Dendritic cell treated with granulocyte-macrophage colony-stimulating factor and Interleukin-4, amounts not matched to agents 40 ng/mL and 50 ng/mL, for 4 days (primary cell): ENCODE data around the gene INPP4A.
"Not testable (repeated sequence)": the region's sequence is repeated elsewhere in the genome, so short reads cannot be mapped to it uniquely, and the experiment has no call there.

Experiments
- H3K27ac Mint-ChIP-seq: one replicate; pipeline ENCODE4 v1.8.0; 2022; ENCODE audit warnings: mild to moderate bottlenecking, mixed read lengths
- H3K27me3 Mint-ChIP-seq: one replicate; pipeline ENCODE4 v1.8.0; 2022; ENCODE audit warnings: mild to moderate bottlenecking, mixed read lengths
- H3K36me3 Mint-ChIP-seq: one replicate; pipeline ENCODE4 v1.8.0; 2022; ENCODE audit warnings: low read depth, mixed read lengths
- H3K4me1 Mint-ChIP-seq: one replicate; pipeline ENCODE4 v1.8.0; 2022; ENCODE audit warnings: low read depth, mixed read lengths
- H3K4me3 Mint-ChIP-seq: one replicate; pipeline ENCODE4 v1.8.0; 2022; ENCODE audit warnings: mild to moderate bottlenecking, moderate library complexity, mixed read lengths
- H3K9me3 Mint-ChIP-seq: one replicate; pipeline ENCODE4 v1.8.0; 2022; ENCODE audit warnings: mixed read lengths
- intact Hi-C: fragments of 100-400 bp; cut with micrococcal nuclease; formaldehyde crosslinking; loops from one replicate; pipeline ENCODE4 v1.15.0; 2022

Gene INPP4A

DNA sequence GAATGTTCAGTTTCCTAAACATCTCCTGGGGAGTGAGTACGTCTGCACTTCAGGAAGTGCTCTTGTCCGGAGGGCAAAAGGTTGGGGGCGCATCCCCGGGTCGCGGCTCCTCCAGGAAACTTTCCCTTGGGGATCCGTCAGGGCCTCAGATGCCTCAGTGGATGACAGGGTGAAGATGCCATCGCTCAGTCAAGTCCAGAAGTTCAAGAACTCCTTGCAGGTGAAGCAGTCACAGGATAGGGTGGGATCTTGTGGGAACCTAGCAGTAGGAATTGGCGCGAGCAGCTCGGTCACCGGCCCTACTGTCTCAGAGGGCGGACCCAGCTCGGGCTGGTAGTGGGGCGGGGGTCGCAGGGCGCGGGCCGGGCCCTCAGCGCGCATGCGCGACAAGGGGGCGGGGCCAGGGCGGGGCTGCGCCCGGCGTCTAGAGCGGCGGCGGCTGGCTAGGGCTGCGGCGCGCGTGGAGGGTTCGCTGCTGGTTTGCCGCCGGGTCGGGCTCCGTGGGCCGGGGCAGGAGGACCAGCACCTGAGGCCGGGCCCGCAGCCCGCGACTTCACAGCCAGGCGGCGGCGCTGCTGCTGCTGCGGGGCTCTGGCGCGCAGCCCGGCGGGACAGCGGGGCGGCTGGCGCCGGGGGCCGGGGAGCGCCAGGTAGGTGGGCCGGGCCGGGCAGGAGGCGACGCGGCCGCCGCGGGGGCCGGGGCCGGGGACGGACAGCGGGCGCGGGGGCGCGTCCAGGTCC is at the start of gene INPP4A:
Gene INPP4A (plus strand): TSS at position 423 of the 741 bp plus-strand sequence. CDS start 75,191 bp downstream, outside the sequence.
- peaks cover 38% of the 10 kb centered on the region for H3K4me1 Mint-ChIP-seq

DNA sequence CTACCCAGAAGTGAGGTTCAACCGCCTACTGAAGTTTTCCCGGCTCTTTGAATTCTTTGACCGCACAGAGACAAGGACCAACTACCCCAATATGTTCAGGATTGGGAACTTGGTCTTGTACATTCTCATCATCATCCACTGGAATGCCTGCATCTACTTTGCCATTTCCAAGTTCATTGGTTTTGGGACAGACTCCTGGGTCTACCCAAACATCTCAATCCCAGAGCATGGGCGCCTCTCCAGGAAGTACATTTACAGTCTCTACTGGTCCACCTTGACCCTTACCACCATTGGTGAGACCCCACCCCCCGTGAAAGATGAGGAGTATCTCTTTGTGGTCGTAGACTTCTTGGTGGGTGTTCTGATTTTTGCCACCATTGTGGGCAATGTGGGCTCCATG is 48.7 kb upstream of the INPP4A start:
- Mint-ChIP-seq H3K4me1 (no peaks in the 10 kb centered on the region), H3K4me3 (no peak overlapping the region), H3K36me3 (no peaks in the 10 kb centered on the region), H3K27ac (no peak overlapping the region), H3K27me3 (peaks cover 18% of the 10 kb centered on the region), H3K9me3 (no peaks in the 10 kb centered on the region)
- intact Hi-C loops, result no loop called here

More for the DNA sequence above, at the start of gene INPP4A:
- intact Hi-C loops, result loop anchor here (1.0 to 5.0 kb wide), 2 partner anchors 11 to 43 kb away; no protein-coding TSS in a partner anchor
- Mint-ChIP-seq H3K9me3 (peaks cover 6% of the 10 kb centered on the region), H3K4me3 (peak within 1 kb of the TSS; percentile 86), H3K27ac (peak within 1 kb of the TSS; percentile 84), H3K36me3 (peaks cover 5% of the 10 kb centered on the region), H3K27me3 (no peaks in the 10 kb centered on the region)

DNA sequence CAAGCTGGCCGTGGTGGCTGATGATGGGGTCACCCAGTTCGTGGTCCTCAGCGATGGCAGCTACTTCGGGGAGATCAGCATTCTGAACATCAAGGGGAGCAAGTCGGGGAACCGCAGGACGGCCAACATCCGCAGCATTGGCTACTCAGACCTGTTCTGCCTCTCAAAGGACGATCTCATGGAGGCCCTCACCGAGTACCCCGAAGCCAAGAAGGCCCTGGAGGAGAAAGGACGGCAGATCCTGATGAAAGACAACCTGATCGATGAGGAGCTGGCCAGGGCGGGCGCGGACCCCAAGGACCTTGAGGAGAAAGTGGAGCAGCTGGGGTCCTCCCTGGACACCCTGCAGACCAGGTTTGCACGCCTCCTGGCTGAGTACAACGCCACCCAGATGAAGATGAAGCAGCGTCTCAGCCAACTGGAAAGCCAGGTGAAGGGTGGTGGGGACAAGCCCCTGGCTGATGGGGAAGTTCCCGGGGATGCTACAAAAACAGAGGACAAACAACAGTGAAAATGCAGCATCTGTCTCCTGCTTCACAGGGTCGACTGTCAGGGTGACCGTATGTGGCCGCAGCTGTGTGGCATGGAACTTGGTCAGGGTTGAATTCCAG is 47.8 kb upstream of the INPP4A start:
- Mint-ChIP-seq H3K9me3 (no peaks in the 10 kb centered on the region), H3K36me3 (no peaks in the 10 kb centered on the region), H3K4me3 (no peak overlapping the region), H3K27ac (no peak overlapping the region), H3K4me1 (no peaks in the 10 kb centered on the region), H3K27me3 (peaks cover 26% of the 10 kb centered on the region)
- intact Hi-C loops, result no loop called here

DNA sequence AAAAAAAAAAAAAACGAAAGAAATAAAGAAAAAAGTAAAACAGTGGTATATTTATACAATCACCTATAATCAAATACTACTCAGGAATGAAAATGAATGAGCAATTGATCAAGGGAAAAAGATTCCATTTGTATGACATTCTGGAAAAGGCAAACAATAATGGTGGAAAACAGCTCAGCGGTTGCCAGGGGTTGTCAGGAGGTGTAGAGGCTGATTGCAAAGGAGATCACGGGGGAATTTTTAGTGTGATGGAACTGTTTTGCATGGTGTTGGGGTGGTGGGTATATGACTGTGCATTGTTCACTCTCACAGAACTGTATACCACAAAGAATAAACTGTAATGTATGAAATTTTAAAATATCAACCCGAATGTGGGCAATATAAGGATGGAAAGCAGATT is 45.5 kb upstream of the INPP4A start:
- intact Hi-C loops, result no loop called here
- H3K27me3 Mint-ChIP-seq, result peaks cover 32% of the 10 kb centered on the region
- H3K36me3 Mint-ChIP-seq, result no peaks in the 10 kb centered on the region

DNA sequence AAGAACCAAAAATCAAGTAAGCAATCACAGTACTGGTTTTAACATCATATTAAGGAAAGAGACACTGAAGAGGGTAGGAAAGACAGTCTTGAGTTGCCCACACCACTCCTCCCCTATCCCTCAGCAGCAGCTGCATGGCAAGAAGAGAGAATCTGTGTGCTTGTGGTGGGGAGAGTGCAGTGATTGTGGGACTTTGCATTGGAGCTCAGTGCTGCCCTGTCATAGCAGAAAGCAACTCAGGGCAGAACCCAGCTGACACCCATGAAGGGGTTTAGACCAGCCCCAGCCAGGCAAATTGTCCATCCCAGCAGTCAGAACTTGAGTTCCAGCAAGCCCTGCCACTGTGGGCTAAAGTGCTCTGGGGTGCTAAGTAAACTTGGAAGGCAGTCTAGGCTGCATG is 40.8 kb upstream of the INPP4A start:
- no peaks in the 10 kb centered on the region for H3K36me3 Mint-ChIP-seq
- H3K4me1 Mint-ChIP-seq, result no peaks in the 10 kb centered on the region
- H3K27me3 Mint-ChIP-seq, result peaks cover 27% of the 10 kb centered on the region
- H3K9me3 Mint-ChIP-seq, result no peaks in the 10 kb centered on the region
- intact Hi-C loops, result no loop called here
- no peak overlapping the region for H3K4me3 Mint-ChIP-seq
- no peak overlapping the region for H3K27ac Mint-ChIP-seq

More for the DNA sequence above, 45.5 kb upstream of the INPP4A start:
- Mint-ChIP-seq H3K4me1 (no peaks in the 10 kb centered on the region), H3K9me3 (no peaks in the 10 kb centered on the region), H3K27ac (no peak overlapping the region), H3K4me3 (no peak overlapping the region)

DNA sequence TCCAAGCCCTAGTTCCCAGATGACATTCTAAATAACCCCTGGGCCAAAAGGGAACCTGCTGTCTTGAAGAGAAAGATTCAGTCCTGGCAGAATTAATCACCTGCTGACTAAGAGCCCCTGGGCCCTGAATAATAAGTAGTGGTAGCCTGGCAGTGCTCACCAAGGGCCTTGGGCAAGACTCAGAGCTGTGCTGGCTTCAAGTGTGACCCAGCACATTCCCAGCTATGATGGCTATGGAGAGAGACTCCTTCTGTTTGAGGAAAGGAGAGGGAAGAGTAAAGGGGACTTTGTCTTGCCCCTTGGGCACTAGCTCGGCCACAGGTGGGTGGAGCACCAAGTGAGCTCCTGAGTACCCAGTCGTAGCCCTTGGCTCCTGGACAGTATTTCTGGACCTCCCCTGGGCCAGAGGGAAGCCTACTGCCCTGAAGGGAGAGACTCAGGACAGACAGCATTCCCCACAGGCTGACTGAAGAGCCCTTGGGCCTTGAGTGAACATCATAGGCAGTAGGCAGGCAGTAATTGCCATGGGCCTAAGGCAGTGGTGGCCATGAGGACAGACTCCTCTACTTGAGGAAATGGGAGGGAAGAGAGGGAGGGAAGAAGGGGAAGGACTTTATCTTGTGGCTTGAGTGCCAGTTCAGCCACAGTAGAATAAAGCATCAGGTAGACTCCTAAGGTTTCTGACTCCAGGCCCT is 40.0 kb upstream of the INPP4A start:
- Mint-ChIP-seq H3K36me3 (no peaks in the 10 kb centered on the region), H3K4me3 (no peak overlapping the region), H3K27me3 (peaks cover 27% of the 10 kb centered on the region), H3K9me3 (no peaks in the 10 kb centered on the region), H3K4me1 (no peaks in the 10 kb centered on the region), H3K27ac (no peak overlapping the region)
- intact Hi-C loops, result no loop called here

DNA sequence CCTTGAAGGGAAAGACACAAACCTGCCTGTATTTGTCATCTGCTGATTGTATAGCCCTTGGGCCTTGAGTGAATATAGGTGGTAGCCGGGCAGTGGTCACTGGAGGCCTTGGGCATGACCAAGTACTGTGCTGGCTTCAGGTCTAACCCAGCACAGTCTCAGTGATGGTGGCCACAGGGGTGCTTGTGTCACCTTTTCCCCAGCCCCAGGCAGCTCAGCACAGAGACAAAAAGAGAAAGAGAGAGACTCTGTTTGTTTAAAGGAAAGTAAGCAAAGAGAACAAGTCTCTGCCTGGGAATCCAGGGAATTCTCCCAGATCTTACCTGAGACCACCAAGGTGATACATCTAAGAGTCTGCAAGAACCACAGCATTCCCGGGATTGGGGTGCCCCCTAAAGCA is 39.4 kb upstream of the INPP4A start:
- intact Hi-C loops, result no loop called here
- no peaks in the 10 kb centered on the region for H3K36me3 Mint-ChIP-seq
- H3K27me3 Mint-ChIP-seq, result peaks cover 25% of the 10 kb centered on the region
- no peak overlapping the region for H3K27ac Mint-ChIP-seq
- no peak overlapping the region for H3K4me3 Mint-ChIP-seq
- H3K9me3 Mint-ChIP-seq, result no peaks in the 10 kb centered on the region
- H3K4me1 Mint-ChIP-seq, result no peaks in the 10 kb centered on the region

DNA sequence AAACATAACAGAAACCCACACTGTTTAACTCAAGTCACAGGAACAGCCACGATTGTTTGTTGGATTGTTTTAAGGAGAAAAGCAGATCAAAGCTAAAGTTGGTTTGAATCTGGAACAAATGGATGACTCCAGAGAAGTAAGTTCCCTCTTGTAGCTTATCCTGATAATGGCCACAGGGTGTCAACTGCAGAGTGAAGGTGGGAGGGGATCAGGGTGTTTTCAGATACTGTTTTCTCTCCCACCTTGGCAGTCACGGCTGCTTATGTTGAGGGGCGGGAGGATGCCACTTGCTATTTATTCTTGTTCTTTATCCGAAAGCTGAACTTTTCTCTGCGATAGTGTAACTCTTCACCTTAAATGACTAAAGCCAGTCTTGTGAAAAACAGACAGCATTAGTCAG is 36.5 kb upstream of the INPP4A start:
- no peak overlapping the region for H3K27ac Mint-ChIP-seq
- no peaks in the 10 kb centered on the region for H3K9me3 Mint-ChIP-seq
- intact Hi-C loops, result no loop called here
- H3K36me3 Mint-ChIP-seq, result no peaks in the 10 kb centered on the region
- peaks cover 13% of the 10 kb centered on the region for H3K27me3 Mint-ChIP-seq
- no peaks in the 10 kb centered on the region for H3K4me1 Mint-ChIP-seq
- H3K4me3 Mint-ChIP-seq, result no peak overlapping the region

DNA sequence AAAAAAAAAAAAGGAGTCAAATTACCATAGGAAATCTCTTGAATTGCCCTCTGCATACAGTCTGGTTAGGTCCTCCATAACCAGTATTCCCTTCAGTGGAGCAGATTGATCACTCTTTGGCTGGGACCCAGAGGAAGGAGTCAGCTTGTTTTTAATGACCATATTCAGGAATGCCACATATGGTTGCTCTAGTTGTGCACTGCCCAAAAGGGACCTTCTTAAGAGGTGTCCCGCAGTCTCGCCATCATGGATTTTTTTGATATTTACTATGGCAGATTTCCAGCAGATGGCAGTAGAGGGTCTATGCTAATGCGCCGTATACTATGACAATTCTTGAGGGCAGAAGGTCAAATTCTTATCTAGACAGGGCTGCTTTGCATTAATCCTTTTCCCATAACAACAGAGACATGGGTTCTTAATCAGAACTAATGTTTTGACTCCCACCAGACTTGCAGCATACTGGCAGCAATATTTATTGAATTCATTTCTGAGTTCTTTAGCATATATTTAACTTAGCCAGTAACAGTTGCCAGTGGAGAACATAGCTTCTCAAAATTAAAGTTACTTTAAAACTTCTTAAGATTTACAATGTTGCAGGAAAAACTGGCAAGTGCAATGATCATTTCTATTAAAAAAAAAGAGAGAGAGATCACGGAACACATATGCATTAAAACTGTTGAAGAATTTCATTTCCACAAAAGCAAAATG is 31.8 kb upstream of the INPP4A start:
- Mint-ChIP-seq H3K9me3 (peaks cover 9% of the 10 kb centered on the region), H3K27ac (no peak overlapping the region), H3K27me3 (peaks cover 9% of the 10 kb centered on the region), H3K4me3 (no peak overlapping the region), H3K4me1 (no peaks in the 10 kb centered on the region), H3K36me3 (peaks cover 5% of the 10 kb centered on the region)
- intact Hi-C loops, result loop anchor here (1.0 to 10.0 kb wide), 4 partner anchors 105 to 652 kb away; no protein-coding TSS in a partner anchor

DNA sequence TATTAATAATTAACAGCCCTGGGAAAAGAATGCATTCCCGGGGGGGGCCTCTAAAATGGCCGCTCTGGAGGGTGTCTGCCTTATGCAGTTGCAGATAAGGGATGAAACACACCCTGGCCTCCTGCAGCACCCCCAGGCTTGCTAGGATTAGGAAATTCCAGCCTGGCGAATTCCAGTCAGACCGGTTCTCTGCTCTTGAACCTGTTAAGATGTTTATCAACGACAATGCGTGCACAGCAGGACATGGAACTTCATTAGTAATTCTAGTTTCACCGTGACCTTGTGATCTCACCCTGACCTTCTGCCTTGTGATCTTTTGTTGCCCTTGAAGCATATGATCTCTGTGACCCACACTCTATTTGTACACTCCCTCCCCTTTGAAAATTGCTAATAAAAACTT is 30.4 kb upstream of the INPP4A start:
- H3K9me3 Mint-ChIP-seq, H3K36me3 Mint-ChIP-seq, H3K4me3 Mint-ChIP-seq, H3K4me1 Mint-ChIP-seq, H3K27me3 Mint-ChIP-seq: not testable (repeated sequence)
- H3K27ac Mint-ChIP-seq, result peak overlapping the region; percentile 39
- intact Hi-C loops, result loop anchor here (5.0 to 10.0 kb wide), 3 partner anchors 188 to 651 kb away; no protein-coding TSS in a partner anchor

DNA sequence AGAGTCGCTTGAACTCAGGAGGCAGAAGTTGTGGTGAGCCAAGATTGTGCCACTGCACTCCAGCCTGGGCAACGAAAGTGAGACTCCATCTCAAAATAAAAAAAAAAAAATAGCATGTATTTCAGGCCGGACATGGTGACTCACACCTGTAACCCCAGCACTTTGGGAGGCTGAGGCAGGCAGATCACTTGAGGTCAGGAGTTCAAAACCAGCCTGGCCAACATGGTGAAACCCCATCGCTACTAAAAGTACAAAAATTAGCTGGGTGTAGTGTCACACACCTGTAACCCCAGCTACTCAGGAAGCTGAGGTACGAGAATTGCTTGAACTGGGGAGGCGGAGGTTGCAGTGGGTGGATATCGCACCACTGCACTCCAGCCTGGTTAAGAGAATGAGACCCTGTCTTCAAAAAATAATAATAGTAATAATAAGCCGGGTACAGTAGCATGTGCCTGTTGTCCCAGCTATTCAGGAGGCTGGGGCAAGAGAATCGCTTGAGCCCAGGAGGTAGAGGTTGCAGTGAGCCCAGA is 28.9 kb upstream of the INPP4A start:
- H3K27me3 Mint-ChIP-seq, H3K9me3 Mint-ChIP-seq, H3K36me3 Mint-ChIP-seq, H3K4me3 Mint-ChIP-seq, H3K27ac Mint-ChIP-seq: not testable (repeated sequence)
- intact Hi-C loops, result loop anchor here (5.0 to 10.0 kb wide), 3 partner anchors 42 to 649 kb away; no protein-coding TSS in a partner anchor
- H3K4me1 Mint-ChIP-seq, result peaks cover 11% of the 10 kb centered on the region

DNA sequence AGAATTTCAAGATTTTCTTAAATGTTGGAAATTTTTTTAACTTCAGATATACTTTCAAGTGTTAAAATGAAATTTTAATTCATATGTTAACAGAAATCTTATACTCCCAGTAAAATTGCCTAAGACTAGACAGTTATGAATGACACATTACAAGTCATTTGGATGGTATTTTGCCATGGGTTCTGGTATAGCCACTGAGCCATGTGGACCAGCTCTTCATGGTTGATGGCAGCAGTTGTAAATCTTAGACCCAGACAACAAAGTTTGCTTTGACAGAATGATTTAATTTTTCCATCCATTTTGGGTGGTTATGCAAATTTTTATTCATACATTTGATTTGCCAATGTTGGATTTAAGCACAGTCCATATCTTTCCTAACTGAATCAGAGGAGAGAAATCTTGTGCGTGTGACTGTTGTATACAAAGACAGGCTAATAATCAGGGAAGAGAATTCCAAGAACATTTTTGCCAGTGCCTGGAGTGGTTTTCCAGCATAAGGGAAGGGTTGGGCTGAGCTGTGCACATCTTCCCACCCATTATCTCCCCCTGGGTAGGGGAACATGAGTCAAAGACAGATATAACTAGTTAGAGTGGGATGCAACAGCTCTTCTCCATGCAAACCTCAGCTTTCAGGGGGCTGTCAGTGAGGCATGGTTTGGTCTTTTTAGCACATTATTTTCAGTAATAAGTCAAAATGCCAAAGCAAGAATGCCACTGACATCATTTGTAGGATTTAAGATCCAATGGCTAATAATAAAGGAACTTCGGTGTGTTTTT is 28.1 kb upstream of the INPP4A start:
- Mint-ChIP-seq H3K27me3 (no peaks in the 10 kb centered on the region), H3K9me3 (peaks cover 17% of the 10 kb centered on the region), H3K4me1 (peaks cover 16% of the 10 kb centered on the region), H3K27ac (no peak overlapping the region), H3K36me3 (peaks cover 5% of the 10 kb centered on the region), H3K4me3 (no peak overlapping the region)
- intact Hi-C loops, result loop anchor here (5.0 to 10.0 kb wide), 3 partner anchors 41 to 648 kb away; no protein-coding TSS in a partner anchor

DNA sequence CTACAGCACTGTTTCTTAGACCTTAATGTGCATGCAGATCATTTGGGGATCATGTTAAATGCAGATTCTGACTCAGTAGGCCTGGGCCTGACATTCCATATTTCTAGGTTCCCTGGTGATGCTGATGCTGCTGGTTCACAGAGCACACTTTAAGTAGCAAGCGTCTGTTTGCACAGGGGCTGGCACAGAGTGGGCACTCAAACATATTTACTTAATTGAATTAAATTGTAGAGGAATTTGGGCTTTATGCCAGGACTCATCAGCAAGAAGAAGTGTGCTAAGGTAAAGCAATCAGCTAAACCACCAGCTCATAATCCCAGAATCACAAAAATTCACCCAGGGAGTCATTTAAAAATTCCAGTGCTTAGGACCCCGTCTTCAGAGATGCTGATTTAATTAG is 25.1 kb upstream of the INPP4A start:
- intact Hi-C loops, result loop anchor here (5.0 to 10.0 kb wide), 3 partner anchors 38 to 645 kb away; no protein-coding TSS in a partner anchor
- no peak overlapping the region for H3K4me3 Mint-ChIP-seq
- peaks cover 16% of the 10 kb centered on the region for H3K4me1 Mint-ChIP-seq
- H3K9me3 Mint-ChIP-seq, result peaks cover 24% of the 10 kb centered on the region
- H3K36me3 Mint-ChIP-seq, result peaks cover 12% of the 10 kb centered on the region
- peak overlapping the region; percentile 5 for H3K27ac Mint-ChIP-seq
- H3K27me3 Mint-ChIP-seq, result no peaks in the 10 kb centered on the region
